ENCODE results near the gene FAM174A.
"Not testable (repeated sequence)": the region's sequence is repeated elsewhere in the genome, so short reads cannot be mapped to it uniquely, and the experiment has no call there.

FAM174A gene

GRCh38 chr5:100576217-100576751, 41.1 kb downstream of the FAM174A start:
- no peak for DNase-seq

- DNase-seq, result no peak
These were observed 42.3 kb downstream of the FAM174A start for GRCh38 chr5:100577506-100577905.

- DNase-seq, result no peak
These were observed 48.9 kb downstream of the FAM174A start for GRCh38 chr5:100584069-100584468.

- no peak for DNase-seq
These were observed 49.7 kb downstream of the FAM174A start for GRCh38 chr5:100584889-100585288.

GRCh38 chr5:100590867-100591266, 55.7 kb downstream of the FAM174A start:
- no peak for DNase-seq

GRCh38 chr5:100595152-100595811, 60.1 kb downstream of the FAM174A start:
- DNase-seq, result no peak

- DNase-seq, result no peak
These were observed 60.6 kb downstream of the FAM174A start for GRCh38 chr5:100595812-100596173.

GRCh38 chr5:100598446-100598845, 63.3 kb downstream of the FAM174A start:
- no peak for DNase-seq

- DNase-seq, result no peak
These were observed 65.3 kb downstream of the FAM174A start for GRCh38 chr5:100600298-100600994.

GRCh38 chr5:100603141-100603540, 68.0 kb downstream of the FAM174A start:
- no peak for DNase-seq

- not testable (repeated sequence) for DNase-seq
These were observed 68.8 kb downstream of the FAM174A start for GRCh38 chr5:100604021-100604420.

GRCh38 chr5:100609594-100609993, 74.4 kb downstream of the FAM174A start:
- peak; percentile 78 for DNase-seq

- no peak for DNase-seq
These were observed 79.1 kb downstream of the FAM174A start for GRCh38 chr5:100614308-100614707.

- no peak for DNase-seq
These were observed 80.2 kb downstream of the FAM174A start for GRCh38 chr5:100615362-100615761.

GRCh38 chr5:100616291-100616690, 81.1 kb downstream of the FAM174A start:
- no peak for DNase-seq

- DNase-seq, result no peak
These were observed 81.8 kb downstream of the FAM174A start for GRCh38 chr5:100616981-100617380.

GRCh38 chr5:100623719-100624118, 88.5 kb downstream of the FAM174A start:
- DNase-seq, result peak; percentile 26

- no peak for DNase-seq
These were observed 99.9 kb downstream of the FAM174A start for GRCh38 chr5:100634937-100635534.

All from NCI-H748 treated with DMSO at 0.1 percent for 48 hours (cell line).